Measurements from ENCODE around the gene NPC1. TPM values are rescaled to one million over a fixed set of nuclear protein-coding genes. Genes with fewer than 3 reads are reported as not detected.

The NPC1 gene
- total RNA-seq, 6 experiments from 2014 or later: 25.4 to 46.2 (median 34.3) TPM

DNA sequence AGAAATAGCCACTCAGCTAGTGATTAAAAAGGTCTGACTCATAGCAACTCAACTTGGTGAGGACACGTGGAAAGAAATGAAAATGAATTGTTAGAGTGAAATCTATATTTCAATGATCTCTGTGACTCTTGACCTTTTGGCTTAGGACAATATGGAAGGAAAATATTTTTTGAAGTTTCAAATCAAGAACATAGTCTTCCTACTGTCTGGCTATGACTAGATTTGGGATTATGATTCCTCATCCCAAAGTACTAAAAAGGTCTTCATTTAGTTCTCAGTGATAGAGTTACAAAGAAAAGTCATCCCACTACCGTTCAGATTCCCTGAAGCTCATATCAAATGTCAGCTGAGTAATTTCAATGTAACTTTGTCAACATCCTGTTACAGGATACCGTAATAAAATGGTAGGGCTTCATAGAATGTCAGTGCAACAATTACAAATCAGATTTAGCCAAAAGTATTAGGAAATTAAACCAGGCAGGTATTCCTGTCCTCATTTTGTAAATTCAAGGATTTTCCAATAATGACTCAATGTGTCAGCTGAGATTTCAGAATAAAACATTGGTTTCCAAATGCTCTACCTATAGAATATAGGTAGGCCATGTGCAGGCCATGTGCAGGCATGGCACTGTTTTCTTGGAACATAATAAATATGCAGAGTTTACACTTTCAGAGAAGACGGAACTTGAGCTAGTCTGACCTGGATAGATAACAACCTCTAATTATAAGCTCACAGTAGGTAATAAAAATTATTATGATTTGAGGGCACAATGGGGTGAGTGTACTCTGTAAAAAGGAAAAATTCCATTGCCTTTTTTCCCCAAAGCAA, 40.4 kb upstream of the NPC1 start:
- H3K27me3 Mint-ChIP-seq (ENCODE audit: insufficient read depth): peaks cover 7% of the 10 kb centered on the region
- H3K9me3 Mint-ChIP-seq: no peaks in the 10 kb centered on the region
- no peak for DNase-seq
- H3K27ac Mint-ChIP-seq: peak overlapping the region; percentile 73
- peak overlapping the region; percentile 31 for H3K4me3 Mint-ChIP-seq
- TF ChIP-seq, protein P1, sequence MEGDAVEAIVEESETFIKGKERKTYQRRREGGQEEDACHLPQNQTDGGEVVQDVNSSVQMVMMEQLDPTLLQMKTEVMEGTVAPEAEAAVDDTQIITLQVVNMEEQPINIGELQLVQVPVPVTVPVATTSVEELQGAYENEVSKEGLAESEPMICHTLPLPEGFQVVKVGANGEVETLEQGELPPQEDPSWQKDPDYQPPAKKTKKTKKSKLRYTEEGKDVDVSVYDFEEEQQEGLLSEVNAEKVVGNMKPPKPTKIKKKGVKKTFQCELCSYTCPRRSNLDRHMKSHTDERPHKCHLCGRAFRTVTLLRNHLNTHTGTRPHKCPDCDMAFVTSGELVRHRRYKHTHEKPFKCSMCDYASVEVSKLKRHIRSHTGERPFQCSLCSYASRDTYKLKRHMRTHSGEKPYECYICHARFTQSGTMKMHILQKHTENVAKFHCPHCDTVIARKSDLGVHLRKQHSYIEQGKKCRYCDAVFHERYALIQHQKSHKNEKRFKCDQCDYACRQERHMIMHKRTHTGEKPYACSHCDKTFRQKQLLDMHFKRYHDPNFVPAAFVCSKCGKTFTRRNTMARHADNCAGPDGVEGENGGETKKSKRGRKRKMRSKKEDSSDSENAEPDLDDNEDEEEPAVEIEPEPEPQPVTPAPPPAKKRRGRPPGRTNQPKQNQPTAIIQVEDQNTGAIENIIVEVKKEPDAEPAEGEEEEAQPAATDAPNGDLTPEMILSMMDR (IDR thresholded peaks at IDR 0.05): no peak
- H3K4me1 Mint-ChIP-seq (ENCODE audit: low read depth): peaks cover 37% of the 10 kb centered on the region
- no peaks in the 10 kb centered on the region for H3K36me3 Mint-ChIP-seq (ENCODE audit: low read depth)

GRCh38 chr18:23623040-23623439, 36.7 kb upstream of the NPC1 start:
- H3K4me1 Mint-ChIP-seq (ENCODE audit: low read depth): peaks cover 35% of the 10 kb centered on the region
- DNase-seq: no peak
- TF ChIP-seq, protein P1 (IDR thresholded peaks at IDR 0.05): no peak
- H3K9me3 Mint-ChIP-seq: no peaks in the 10 kb centered on the region
- no peaks in the 10 kb centered on the region for H3K36me3 Mint-ChIP-seq (ENCODE audit: low read depth)
- no peak overlapping the region for H3K27ac Mint-ChIP-seq
- peaks cover 18% of the 10 kb centered on the region for H3K27me3 Mint-ChIP-seq (ENCODE audit: insufficient read depth)
- no peak overlapping the region for H3K4me3 Mint-ChIP-seq

DNA sequence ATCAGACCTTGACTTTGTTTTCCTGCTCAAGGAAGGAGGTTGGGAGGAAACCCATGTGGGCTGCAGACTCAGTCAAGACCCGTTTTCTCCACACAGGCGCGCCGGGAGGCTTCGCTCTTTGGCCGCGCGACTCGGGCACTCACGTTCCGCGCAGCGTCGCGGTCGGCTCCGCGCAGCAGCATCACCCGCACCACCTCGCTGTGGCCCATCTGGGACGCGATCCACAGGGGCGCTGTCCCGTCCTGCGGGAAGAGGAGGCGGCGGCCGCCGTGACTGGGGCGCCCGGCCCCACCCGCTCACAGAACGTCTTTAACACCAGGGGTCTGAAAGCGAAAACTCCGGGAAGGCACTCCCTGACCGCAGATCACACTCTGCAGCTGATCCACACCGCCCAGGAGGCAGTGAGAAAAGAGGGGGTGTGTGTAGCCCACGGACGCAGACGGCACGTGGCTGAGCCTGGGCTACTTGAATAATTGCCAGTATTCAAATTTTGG, 33.1 kb upstream of the NPC1 start:
- Mint-ChIP-seq H3K27ac (0 out of 2 replicates have a peak overlapping the region, but pooled peaks have one; percentile 43), H3K36me3 (ENCODE audit: low read depth) (no peaks in the 10 kb centered on the region), H3K4me1 (ENCODE audit: low read depth) (peaks cover 4% of the 10 kb centered on the region; the same call in 1 of the 2 replicates), H3K9me3 (no peaks in the 10 kb centered on the region), H3K27me3 (ENCODE audit: insufficient read depth) (peaks cover 18% of the 10 kb centered on the region), H3K4me3 (peak overlapping the region; percentile 77)
- TF ChIP-seq, protein P1 (IDR thresholded peaks at IDR 0.05): peak; percentile 22; the same call in 1 of the 2 replicates
- no peak for DNase-seq

DNA sequence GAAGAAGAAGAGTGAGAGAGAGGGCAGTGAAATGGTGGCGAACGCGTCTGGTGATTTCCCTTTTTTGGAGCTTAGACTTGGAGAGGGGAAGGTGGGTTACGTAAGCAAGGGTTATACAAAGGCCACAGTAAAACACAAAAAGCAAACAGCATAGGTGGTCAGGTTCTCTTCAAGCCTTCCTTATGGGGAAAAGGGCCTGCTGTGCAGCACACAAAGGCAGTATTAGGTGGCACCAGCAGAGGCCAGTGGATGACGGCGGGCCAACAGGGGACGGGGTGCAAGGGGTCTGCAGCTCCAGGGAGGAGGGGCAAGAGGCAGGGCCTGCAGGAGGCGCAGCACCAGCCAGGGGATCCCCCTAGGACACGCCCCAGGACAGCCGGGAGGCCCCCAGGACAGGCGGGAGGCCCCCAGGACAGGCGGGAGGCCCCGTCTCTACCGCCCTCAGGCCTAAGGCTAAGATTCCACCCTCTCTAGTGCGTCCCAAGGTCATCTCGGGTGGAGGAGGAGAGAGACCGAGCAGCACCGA, 32.6 kb upstream of the NPC1 start:
- Mint-ChIP-seq H3K4me3 (peak overlapping the region; percentile 77), H3K27ac (no peak overlapping the region), H3K9me3 (no peaks in the 10 kb centered on the region), H3K4me1 (ENCODE audit: low read depth) (peaks cover 4% of the 10 kb centered on the region; the same call in 1 of the 2 replicates), H3K27me3 (ENCODE audit: insufficient read depth) (peaks cover 18% of the 10 kb centered on the region), H3K36me3 (ENCODE audit: low read depth) (no peaks in the 10 kb centered on the region)
- no peak for DNase-seq
- TF ChIP-seq, protein P1 (IDR thresholded peaks at IDR 0.05): 0 out of 2 replicates have a peak, but pooled peaks have one; percentile 13

GRCh38 chr18:23617412-23618014, 31.2 kb upstream of the NPC1 start:
- Mint-ChIP-seq H3K27ac (no peak overlapping the region), H3K4me3 (no peak overlapping the region)

More at GRCh38 chr18:23617412-23618014, 31.2 kb upstream of the NPC1 start:
- H3K9me3 Mint-ChIP-seq: no peaks in the 10 kb centered on the region
- peaks cover 7% of the 10 kb centered on the region for H3K4me1 Mint-ChIP-seq (ENCODE audit: low read depth)
- TF ChIP-seq, protein P1 (IDR thresholded peaks at IDR 0.05): no peak
- no peak for DNase-seq
- no peaks in the 10 kb centered on the region for H3K36me3 Mint-ChIP-seq (ENCODE audit: low read depth)
- peaks cover 18% of the 10 kb centered on the region for H3K27me3 Mint-ChIP-seq (ENCODE audit: insufficient read depth)

Measured in HFFc6 (cell line).